Renal cortical epithelial cell (primary cell): ENCODE data around the gene CPNE2. TPM values are rescaled to one million over a fixed set of nuclear protein-coding genes. Genes with fewer than 3 reads are reported as not detected.

ENCODE experiments used
- DNase-seq: peaks from one replicate; pipeline ENCODE4 v3.0.0-alpha.2; 2011; ENCODE audit warnings: low read depth
- total RNA-seq: library from RNA; depleted of rRNA; stranded (reverse); fragments of >200 nt; gene quantifications from 2 replicates; pipeline ENCODE4 v1.2.3, GENCODE V29; 2014

CPNE2 gene
- total RNA-seq, 1 donor from 2014 or later: 32.2 TPM

GRCh38 chr16:57192720-57193486 is 100.5 kb downstream of the CPNE2 start:
- DNase-seq: peak; percentile 76

- DNase-seq: peak; percentile 96
Measured at GRCh38 chr16:57194512-57194911, 102.1 kb downstream of the CPNE2 start.

- no peak for DNase-seq
Measured at GRCh38 chr16:57196286-57196685, 103.9 kb downstream of the CPNE2 start.

- DNase-seq: no peak
Measured at GRCh38 chr16:57196753-57197152, 104.4 kb downstream of the CPNE2 start.

Other genes starting within 250 kb of the CPNE2 start
- 2.4 and 5.2 TPM in 2 replicates for gene SLC12A3, start 227.4 kb upstream of the CPNE2 start, total RNA-seq
- gene HERPUD1, start 160.4 kb upstream of the CPNE2 start, total RNA-seq: 87.0 and 252 TPM in 2 replicates
- not detected in 2 replicates for gene CETP, start 130.6 kb upstream of the CPNE2 start, total RNA-seq
- gene NLRC5, start 103.0 kb upstream of the CPNE2 start, total RNA-seq: 6.6 and 9.0 TPM in 2 replicates
- gene PSME3IP1, start 93.5 kb downstream of the CPNE2 start, total RNA-seq: 92.2 and 93.6 TPM in 2 replicates
- gene RSPRY1, start 93.7 kb downstream of the CPNE2 start, total RNA-seq: 73.8 and 91.1 TPM in 2 replicates
- gene ARL2BP, start 152.7 kb downstream of the CPNE2 start, total RNA-seq: 71.2 and 105 TPM in 2 replicates
- gene PLLP, start 192.1 kb downstream of the CPNE2 start, total RNA-seq: 20.6 and 66.5 TPM in 2 replicates